Measurements from ENCODE around the gene ZNF302.

The ZNF302 gene

GRCh38 chr19:34713262-34713637, 35.8 kb downstream of the ZNF302 start:
- peaks cover 4% of the 10 kb centered on the region; the same call in 1 of the 2 replicates for H3K4me1 ChIP-seq (ENCODE audit: low read length)
- no peak for TF ChIP-seq CTCF (IDR thresholded peaks at IDR 0.05; ENCODE audit: low read depth, low read length)
- TF ChIP-seq EZH2phosphoT487 (IDR thresholded peaks at IDR 0.05; ENCODE audit: low read depth), result no peak
- H3K4me2 ChIP-seq (ENCODE audit: low read length), result no peak overlapping the region
- H3K9ac ChIP-seq (ENCODE audit: low read length), result no peak overlapping the region
- no peak overlapping the region for H2AFZ ChIP-seq (ENCODE audit: low read depth, low read length)
- H3K9me3 ChIP-seq (ENCODE audit: insufficient read depth, low read length), result no peaks in the 10 kb centered on the region
- no peaks in the 10 kb centered on the region for H3K79me2 ChIP-seq (ENCODE audit: low read length)
- no peak overlapping the region for H3K27ac ChIP-seq (ENCODE audit: low read length)
- no peaks in the 10 kb centered on the region for H3K36me3 ChIP-seq (replicated peaks; ENCODE audit: low read depth, low read length)
- no peaks in the 10 kb centered on the region for H4K20me1 ChIP-seq (ENCODE audit: insufficient read depth, low read length)
- no peak overlapping the region for H3K4me3 ChIP-seq (ENCODE audit: low read length)
- peaks cover 22% of the 10 kb centered on the region for H3K27me3 ChIP-seq (ENCODE audit: low read depth, low read length)

- H3K4me1 ChIP-seq (ENCODE audit: low read length), result peaks cover 4% of the 10 kb centered on the region; the same call in 1 of the 2 replicates
- no peaks in the 10 kb centered on the region for H4K20me1 ChIP-seq (ENCODE audit: insufficient read depth, low read length)
- no peak overlapping the region for H2AFZ ChIP-seq (ENCODE audit: low read depth, low read length)
- no peaks in the 10 kb centered on the region for H3K9me3 ChIP-seq (ENCODE audit: insufficient read depth, low read length)
- H3K4me3 ChIP-seq (ENCODE audit: low read length), result no peak overlapping the region
- no peak overlapping the region for H3K27ac ChIP-seq (ENCODE audit: low read length)
- peaks cover 22% of the 10 kb centered on the region for H3K27me3 ChIP-seq (ENCODE audit: low read depth, low read length)
- H3K4me2 ChIP-seq (ENCODE audit: low read length), result no peak overlapping the region
- TF ChIP-seq EZH2phosphoT487 (IDR thresholded peaks at IDR 0.05; ENCODE audit: low read depth) (no peak), CTCF (IDR thresholded peaks at IDR 0.05; ENCODE audit: low read depth, low read length) (no peak)
- H3K79me2 ChIP-seq (ENCODE audit: low read length), result no peaks in the 10 kb centered on the region
- H3K9ac ChIP-seq (ENCODE audit: low read length), result no peak overlapping the region
- H3K36me3 ChIP-seq (replicated peaks; ENCODE audit: low read depth, low read length), result no peaks in the 10 kb centered on the region
Measured at GRCh38 chr19:34715357-34715756, 37.9 kb downstream of the ZNF302 start.

- no peak for TF ChIP-seq CTCF (IDR thresholded peaks at IDR 0.05; ENCODE audit: low read depth, low read length)
- Histone ChIP-seq H3K27ac (ENCODE audit: low read length) (no peak overlapping the region), H3K9ac (ENCODE audit: low read length) (no peak overlapping the region), H4K20me1 (ENCODE audit: insufficient read depth, low read length) (no peaks in the 10 kb centered on the region), H3K9me3 (ENCODE audit: insufficient read depth, low read length) (no peaks in the 10 kb centered on the region), H3K36me3 (replicated peaks; ENCODE audit: low read depth, low read length) (no peaks in the 10 kb centered on the region), H3K4me2 (ENCODE audit: low read length) (no peak overlapping the region), H3K4me1 (ENCODE audit: low read length) (no peaks in the 10 kb centered on the region), H2AFZ (ENCODE audit: low read depth, low read length) (no peak overlapping the region), H3K4me3 (ENCODE audit: low read length) (no peak overlapping the region), H3K79me2 (ENCODE audit: low read length) (no peaks in the 10 kb centered on the region), H3K27me3 (ENCODE audit: low read depth, low read length) (no peaks in the 10 kb centered on the region; the same call in 1 of the 2 replicates)
Measured at GRCh38 chr19:34722353-34722752, 44.9 kb downstream of the ZNF302 start.

GRCh38 chr19:34725400-34725799, 47.9 kb downstream of the ZNF302 start:
- H3K4me1 ChIP-seq (ENCODE audit: low read length), result no peaks in the 10 kb centered on the region
- no peak overlapping the region for H2AFZ ChIP-seq (ENCODE audit: low read depth, low read length)
- no peaks in the 10 kb centered on the region for H3K79me2 ChIP-seq (ENCODE audit: low read length)
- H3K27me3 ChIP-seq (ENCODE audit: low read depth, low read length), result peaks cover 4% of the 10 kb centered on the region; the same call in 1 of the 2 replicates
- no peak overlapping the region for H3K4me3 ChIP-seq (ENCODE audit: low read length)
- no peaks in the 10 kb centered on the region for H4K20me1 ChIP-seq (ENCODE audit: insufficient read depth, low read length)
- no peak overlapping the region for H3K4me2 ChIP-seq (ENCODE audit: low read length)
- H3K27ac ChIP-seq (ENCODE audit: low read length), result no peak overlapping the region
- H3K9me3 ChIP-seq (ENCODE audit: insufficient read depth, low read length), result no peaks in the 10 kb centered on the region
- H3K9ac ChIP-seq (ENCODE audit: low read length), result no peak overlapping the region
- no peaks in the 10 kb centered on the region for H3K36me3 ChIP-seq (replicated peaks; ENCODE audit: low read depth, low read length)
- TF ChIP-seq CTCF (IDR thresholded peaks at IDR 0.05; ENCODE audit: low read depth, low read length) (no peak), EZH2phosphoT487 (IDR thresholded peaks at IDR 0.05; ENCODE audit: low read depth) (no peak)

Data from OCI-LY3 (cell line).